SW 1271 (cell line): ENCODE results near the gene CSTF3.

Source experiments
- DNase-seq, 2 experiments: peaks; one replicate each; lab custom pipeline; 2025; lab: John Stamatoyannopoulos, UW

Gene CSTF3

DNA sequence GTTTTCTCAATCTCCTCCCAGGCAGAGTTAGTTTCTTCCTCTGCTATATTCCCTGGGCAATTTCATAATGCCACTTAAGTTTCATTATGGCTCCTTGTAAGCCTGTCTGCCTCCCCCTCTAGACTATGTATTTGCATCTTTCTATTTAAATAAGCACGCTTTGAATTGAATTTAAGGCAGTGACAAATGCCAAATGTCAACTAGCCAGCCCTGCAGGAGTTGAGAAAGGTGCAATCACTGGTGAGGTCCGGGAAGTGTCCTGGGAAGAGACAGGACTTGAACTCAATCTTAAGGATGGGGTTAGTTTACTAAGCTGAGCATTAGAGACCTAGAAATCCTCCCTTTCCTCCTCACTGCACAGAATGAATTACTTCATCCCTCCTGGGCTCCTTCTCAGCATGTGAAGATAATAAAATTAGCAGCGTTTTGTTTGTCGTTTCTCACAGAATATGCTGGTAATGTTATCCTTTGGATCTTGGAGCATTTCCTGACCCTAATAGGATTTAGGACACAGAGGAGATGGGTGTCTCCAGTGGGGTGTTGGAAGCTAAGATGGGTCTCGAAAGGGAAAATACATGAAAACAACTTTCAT, 120.3 kb downstream of the CSTF3 start:
- DNase-seq = no peak

DNA sequence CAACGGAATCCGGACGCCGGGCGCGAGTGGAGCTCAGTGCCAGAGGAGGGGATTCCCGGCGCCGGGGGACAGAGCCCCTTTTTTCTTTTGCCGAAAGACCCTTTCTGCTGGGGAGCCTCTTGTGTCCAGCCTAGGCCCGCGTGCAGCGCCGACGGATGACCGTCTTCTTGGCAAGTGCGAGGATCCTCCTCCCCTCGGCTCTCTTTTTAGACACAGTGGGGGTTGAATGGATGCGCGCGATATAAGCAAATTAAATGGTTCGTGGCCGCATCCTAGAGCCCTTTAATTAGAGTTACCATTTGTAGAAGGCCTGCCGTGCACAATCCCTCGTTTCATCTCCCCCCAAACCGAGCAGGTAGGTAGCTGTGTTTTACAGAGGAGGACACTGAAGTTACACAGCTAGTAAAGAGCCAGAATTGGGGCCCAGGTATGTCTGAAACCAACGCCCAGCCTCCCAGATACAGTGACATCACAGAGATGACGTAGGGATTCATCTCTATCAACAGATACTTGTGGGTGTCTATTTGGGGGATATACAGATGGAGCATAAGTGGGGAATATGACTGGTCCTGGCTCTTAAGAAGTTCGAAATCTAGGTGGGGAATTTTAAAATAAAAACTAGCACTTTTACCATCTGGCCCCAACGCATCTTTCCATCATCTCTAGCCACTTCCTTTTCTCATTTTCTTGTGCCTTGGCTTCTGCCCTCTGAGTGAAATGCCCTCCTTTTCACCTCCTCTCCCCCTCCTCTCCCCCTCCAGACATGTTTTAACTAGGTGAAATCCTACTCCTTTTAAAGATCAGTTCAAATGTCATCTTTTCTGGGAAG, 121.0 kb downstream of the CSTF3 start:
- DNase-seq = peak in 1 of 2 experiments; percentile 61

DNA sequence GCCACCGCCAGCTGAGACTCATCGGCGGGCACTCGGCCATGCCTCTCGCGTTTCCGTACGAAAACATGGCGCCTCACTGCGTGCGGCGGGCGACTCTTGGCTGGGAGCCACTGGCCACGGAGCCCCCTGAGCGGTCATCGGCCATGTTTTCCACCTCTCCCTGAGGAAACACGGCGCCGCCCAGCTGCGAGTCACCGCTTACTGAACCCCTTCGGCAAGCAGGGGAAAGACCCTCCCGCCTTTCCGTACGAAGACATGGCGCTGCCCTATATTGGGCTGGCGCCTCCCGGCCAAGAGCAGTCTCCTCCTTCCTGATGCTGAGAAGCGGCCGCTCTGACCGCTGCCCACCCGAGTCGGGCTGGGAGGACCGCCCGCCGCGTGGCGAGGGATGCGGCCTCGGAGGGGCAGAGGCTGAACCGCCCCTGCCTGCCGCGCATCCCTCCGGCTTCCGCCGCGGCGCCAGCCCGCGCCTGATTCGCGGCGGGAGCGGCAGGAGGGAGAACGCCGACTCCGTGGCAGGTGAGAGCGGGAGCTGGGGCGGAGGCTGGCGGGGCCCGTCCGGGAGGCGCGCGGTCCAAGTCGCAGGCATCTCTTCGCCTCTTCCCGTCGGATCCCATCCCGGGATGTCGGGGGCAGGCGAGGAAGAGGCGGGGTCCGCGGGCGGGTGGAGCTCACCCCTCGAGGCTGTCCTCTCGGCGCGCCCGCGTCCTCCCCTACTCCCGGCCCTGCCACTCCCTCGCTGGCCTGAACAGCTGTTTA, 121.8 kb downstream of the CSTF3 start, which contains the start of gene TCP11L1:
TSS of gene TCP11L1 (plus strand) at position 299 of the 759 bp plus-strand sequence. CDS start 4,202 bp downstream, outside the sequence.
- peak; percentile 93 to 95 for DNase-seq

DNA sequence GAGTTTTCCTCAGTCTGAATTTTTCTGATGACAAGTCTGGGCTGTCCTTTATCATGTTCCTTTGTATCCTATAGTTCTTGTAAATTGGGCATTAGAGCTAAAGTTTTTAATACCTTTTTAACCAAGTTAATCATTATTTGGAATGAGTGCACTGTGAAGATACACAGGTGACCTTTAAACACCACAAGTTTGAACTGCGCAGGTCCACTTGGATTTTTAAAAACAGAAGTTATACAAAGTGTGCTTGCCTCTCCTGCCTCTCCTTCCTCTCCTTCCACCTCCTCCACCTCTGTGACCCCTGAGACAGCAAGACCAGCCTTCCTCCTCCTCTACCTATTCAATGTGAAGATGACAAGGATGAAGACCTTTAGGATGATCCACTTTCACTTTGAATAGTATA, 126.3 kb downstream of the CSTF3 start:
- no peak for DNase-seq
